PC-9 (cell line): ENCODE measurements around the gene OSBPL6. TPM values are rescaled to one million over a fixed set of nuclear protein-coding genes. Genes with fewer than 3 reads are reported as not detected.

Source experiments
- BruUV-seq: library from RNA; stranded (reverse); fragments of 400-500 nt; replicated peaks from 2 replicates; lab custom pipeline; 2021; lab: Mats Ljungman, UMichigan
- CTCF ChIA-PET: fragments of 300-600 bp; sonication (Branson Sonifier 250); formaldehyde crosslinking; loops from one replicate; lab custom pipeline; 2022; ENCODE audit warnings: antibody characterized with exemption; lab: Charles Lee
- POLR2A ChIA-PET: fragments of 300-600 bp; sonication (Branson Sonifier 250); formaldehyde crosslinking; loops from one replicate; lab custom pipeline; 2022; ENCODE audit warnings: antibody characterized with exemption; ENCODE audit not compliant: unreplicated experiment; lab: Charles Lee
- DNase-seq, 2 experiments: peaks; one replicate each; pipeline versions ENCODE4 v3.0.0 to v3.0.0-alpha.2; 2015 to 2022; ENCODE audit warnings: mixed read lengths in 1 of 2
- H2AFZ ChIP-seq: fragments of 200-600 bp; sonication (generic); 2 replicates; pipeline ENCODE4 v1.8.1; 2017; ENCODE audit warnings: antibody characterized with exemption
- H3F3A ChIP-seq: fragments of 200-600 bp; sonication (generic); 2 replicates; pipeline ENCODE4 v1.8.1; 2017; ENCODE audit warnings: antibody characterized with exemption, mild to moderate bottlenecking, low read depth; ENCODE audit not compliant: insufficient read depth
- H3K27ac ChIP-seq: fragments of 200-600 bp; sonication (generic); 2 replicates; pipeline ENCODE4 v1.6.1; 2016; ENCODE audit warnings: mixed run types
- H3K27me3 ChIP-seq: fragments of 200-600 bp; sonication (generic); 2 replicates; pipeline ENCODE4 v1.6.1; 2016; ENCODE audit warnings: low read depth, mixed run types; ENCODE audit not compliant: insufficient read depth
- H3K36me3 ChIP-seq: fragments of 200-600 bp; sonication (generic); 2 replicates; pipeline ENCODE4 v1.6.1; 2016; ENCODE audit warnings: low read depth, mixed run types
- H3K4me1 ChIP-seq: fragments of 200-600 bp; sonication (generic); replicated peaks from 2 replicates; pipeline ENCODE4 v1.6.1; 2016; ENCODE audit warnings: mixed run types; ENCODE audit not compliant: insufficient read depth
- H3K4me2 ChIP-seq: fragments of 200-600 bp; sonication (generic); 2 replicates; pipeline ENCODE4 v1.6.1; 2017; ENCODE audit warnings: mixed run types
- H3K4me3 ChIP-seq: fragments of 200-600 bp; sonication (generic); 2 replicates; pipeline ENCODE4 v1.6.1; 2016; ENCODE audit warnings: mixed run types
- H3K79me2 ChIP-seq: fragments of 200-600 bp; sonication (generic); 2 replicates; pipeline ENCODE4 v1.6.1; 2017; ENCODE audit warnings: low read depth, mixed run types
- H3K9me2 ChIP-seq: fragments of 200-600 bp; sonication (generic); 2 replicates; pipeline ENCODE4 v1.8.1; 2017; ENCODE audit warnings: mild to moderate bottlenecking; ENCODE audit not compliant: insufficient read depth
- H3K9me3 ChIP-seq: fragments of 200-600 bp; sonication (generic); 2 replicates; pipeline ENCODE4 v1.8.1; 2016; ENCODE audit warnings: low read depth; ENCODE audit not compliant: insufficient read depth
- H4K20me1 ChIP-seq: fragments of 200-600 bp; sonication (generic); 2 replicates; pipeline ENCODE4 v1.8.1; 2017; ENCODE audit not compliant: insufficient read depth
- EZH2 ChIP-seq: fragments of 200-600 bp; sonication (generic); IDR thresholded peaks from 2 replicates; pipeline ENCODE4 v1.8.0; 2017; ENCODE audit warnings: antibody characterized with exemption, low read depth
- intact Hi-C: fragments of 100-400 bp; cut with micrococcal nuclease; formaldehyde crosslinking; loops from one replicate; pipeline ENCODE4 v1.10.0; 2022; ENCODE audit not compliant: unreplicated experiment
- total RNA-seq: library from RNA; stranded (reverse); gene quantifications from 2 replicates; pipeline ENCODE4 v1.2.3, GENCODE V29; 2021
- TF ChIP-seq, protein P1 (sequence below): fragments of 200-600 bp; sonication (generic); conservative IDR thresholded peaks from 2 replicates; pipeline ENCODE4 v1.6.1; 2017; ENCODE audit warnings: mixed run types, antibody characterized with exemption, mild to moderate bottlenecking, moderate library complexity

OSBPL6 gene
- total RNA-seq, 1 experiment from 2014 or later: 2.6 TPM

DNA sequence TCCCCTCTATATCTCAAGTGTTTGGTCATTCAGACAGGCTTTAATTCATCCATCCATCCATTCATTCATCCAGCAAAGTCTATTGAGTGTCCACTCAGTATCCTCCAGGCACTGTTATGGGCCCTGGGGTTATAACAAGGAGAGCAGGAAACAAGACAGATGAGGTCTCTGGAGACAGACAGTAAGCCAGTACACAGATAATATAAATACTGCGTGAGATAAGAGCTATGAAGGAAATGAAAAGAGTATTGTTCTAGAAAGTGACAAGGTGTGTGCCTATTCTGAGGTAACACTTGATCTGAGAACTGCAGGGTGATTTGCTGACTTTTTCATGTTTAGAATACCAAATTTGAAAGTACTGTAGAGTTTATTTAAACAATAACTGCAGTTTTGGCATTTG is 98.3 kb downstream of the OSBPL6 start:
- POLR2A ChIA-PET: no interaction called here
- DNase-seq: no peak
- intact Hi-C loops: loop anchor here (10.0 kb wide), 1 partner anchor 232 kb away; no protein-coding TSS in a partner anchor

GRCh38 chr2:178295115-178295514 is 100.8 kb downstream of the OSBPL6 start:
- H3K36me3 ChIP-seq: no peaks in the 10 kb centered on the region
- BruUV-seq: no TSS peak
- no peaks in the 10 kb centered on the region for H3K79me2 ChIP-seq
- H3K4me1 ChIP-seq: peaks cover 25% of the 10 kb centered on the region; the same call in 1 of the 2 replicates
- H3K4me2 ChIP-seq: no peak overlapping the region
- intact Hi-C loops: loop anchor here (5.0 to 10.0 kb wide), 2 partner anchors 183 to 230 kb away; partner anchors contain the start of gene RBM45
- H4K20me1 ChIP-seq: no peaks in the 10 kb centered on the region
- H3K27ac ChIP-seq: no peak overlapping the region
- no peak overlapping the region for H2AFZ ChIP-seq
- no peak overlapping the region for H3K4me3 ChIP-seq
- ChIA-PET POLR2A (no interaction called here), CTCF (no interaction called here)
- H3K9me2 ChIP-seq: no peaks in the 10 kb centered on the region
- H3K9me3 ChIP-seq: 0 out of 2 replicates have a peak, but pooled peaks cover 3% of the 10 kb centered on the region
- H3F3A ChIP-seq: no peaks in the 10 kb centered on the region
- H3K27me3 ChIP-seq: no peaks in the 10 kb centered on the region
- DNase-seq: no peak
- TF ChIP-seq EZH2: no peak
- TF ChIP-seq, protein P1, sequence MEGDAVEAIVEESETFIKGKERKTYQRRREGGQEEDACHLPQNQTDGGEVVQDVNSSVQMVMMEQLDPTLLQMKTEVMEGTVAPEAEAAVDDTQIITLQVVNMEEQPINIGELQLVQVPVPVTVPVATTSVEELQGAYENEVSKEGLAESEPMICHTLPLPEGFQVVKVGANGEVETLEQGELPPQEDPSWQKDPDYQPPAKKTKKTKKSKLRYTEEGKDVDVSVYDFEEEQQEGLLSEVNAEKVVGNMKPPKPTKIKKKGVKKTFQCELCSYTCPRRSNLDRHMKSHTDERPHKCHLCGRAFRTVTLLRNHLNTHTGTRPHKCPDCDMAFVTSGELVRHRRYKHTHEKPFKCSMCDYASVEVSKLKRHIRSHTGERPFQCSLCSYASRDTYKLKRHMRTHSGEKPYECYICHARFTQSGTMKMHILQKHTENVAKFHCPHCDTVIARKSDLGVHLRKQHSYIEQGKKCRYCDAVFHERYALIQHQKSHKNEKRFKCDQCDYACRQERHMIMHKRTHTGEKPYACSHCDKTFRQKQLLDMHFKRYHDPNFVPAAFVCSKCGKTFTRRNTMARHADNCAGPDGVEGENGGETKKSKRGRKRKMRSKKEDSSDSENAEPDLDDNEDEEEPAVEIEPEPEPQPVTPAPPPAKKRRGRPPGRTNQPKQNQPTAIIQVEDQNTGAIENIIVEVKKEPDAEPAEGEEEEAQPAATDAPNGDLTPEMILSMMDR: no peak

More for the DNA sequence above, 98.3 kb downstream of the OSBPL6 start:
- H3K36me3 ChIP-seq: no peaks in the 10 kb centered on the region
- TF ChIP-seq, protein P1: no peak
- no peak for TF ChIP-seq EZH2
- H3K27me3 ChIP-seq: no peaks in the 10 kb centered on the region
- no peaks in the 10 kb centered on the region for H3K9me2 ChIP-seq
- 0 out of 2 replicates have a peak, but pooled peaks cover 3% of the 10 kb centered on the region for H3K9me3 ChIP-seq
- no peak overlapping the region for H2AFZ ChIP-seq
- no peak overlapping the region for H3K4me2 ChIP-seq
- no TSS peak for BruUV-seq
- H3F3A ChIP-seq: no peaks in the 10 kb centered on the region
- H3K4me1 ChIP-seq: peaks cover 6% of the 10 kb centered on the region; the same call in 1 of the 2 replicates
- no peak overlapping the region for H3K4me3 ChIP-seq
- no peak overlapping the region for H3K27ac ChIP-seq
- H4K20me1 ChIP-seq: no peaks in the 10 kb centered on the region
- no peaks in the 10 kb centered on the region for H3K79me2 ChIP-seq
- CTCF ChIA-PET: no interaction called here

- BruUV-seq: no TSS peak
- Histone ChIP-seq H3K27me3 (no peaks in the 10 kb centered on the region), H4K20me1 (no peaks in the 10 kb centered on the region), H3K79me2 (no peaks in the 10 kb centered on the region), H3K4me2 (no peak overlapping the region), H3K36me3 (no peaks in the 10 kb centered on the region), H2AFZ (no peak overlapping the region), H3K9me2 (no peaks in the 10 kb centered on the region), H3F3A (no peaks in the 10 kb centered on the region), H3K9me3 (no peaks in the 10 kb centered on the region), H3K4me1 (peaks cover 25% of the 10 kb centered on the region; the same call in 1 of the 2 replicates), H3K4me3 (no peak overlapping the region), H3K27ac (no peak overlapping the region)
- intact Hi-C loops: loop anchor here (5.0 to 10.0 kb wide), 2 partner anchors 184 to 229 kb away; partner anchors contain the start of gene RBM45
- TF ChIP-seq EZH2: no peak
- TF ChIP-seq, protein P1: no peak
- ChIA-PET POLR2A (interaction anchor here (0.6 kb wide), 1 partner anchor 551 kb away, joined by 4 read pairs; no protein-coding TSS in a partner anchor), CTCF (interaction anchor here (0.6 kb wide), 1 partner anchor 154 kb away, joined by 5 read pairs; no protein-coding TSS in a partner anchor)
- no peak for DNase-seq
Observed at GRCh38 chr2:178295906-178296305, 101.6 kb downstream of the OSBPL6 start.
